Stomach (tissue), 9 donors: ENCODE data around the gene CDKN1A. TPM values are rescaled to one million over a fixed set of nuclear protein-coding genes. Genes with fewer than 3 reads are reported as not detected.

Experiments
- DNase-seq, 2 donors: peaks; one replicate each; pipeline versions ENCODE4 v3.0.0 to v3.0.0-alpha.2; 2013 to 2019
- H3K27ac ChIP-seq, 5 donors: fragments of 200-600 bp in 4 of 5; sonication (generic) in 4 of 5; one replicate each; pipeline ENCODE4 v1.5.1; 2013 to 2019; ENCODE audit warnings: mild to moderate bottlenecking in 1 of 5, moderate library complexity in 1 of 5
- H3K27me3 ChIP-seq, 3 donors: fragments of 200-600 bp; sonication (generic); one replicate each; pipeline ENCODE4 v1.5.1; 2017 to 2019; ENCODE audit warnings: mixed run types in 1 of 3
- H3K36me3 ChIP-seq, 4 donors: fragments of 200-600 bp; sonication (generic); 1 replicate in 3 of 4; 2 replicates in 1 of 4; pipeline ENCODE4 v1.5.1; 2016 to 2019
- H3K4me1 ChIP-seq, 4 donors: fragments of 200-600 bp; sonication (generic); one replicate each; pipeline ENCODE4 v1.5.1; 2016 to 2019
- H3K4me3 ChIP-seq, 4 donors: fragments of 200-600 bp; sonication (generic) in 3 of 4; one replicate each; pipeline ENCODE4 v1.5.1; 2016 to 2019; ENCODE audit warnings: mild to moderate bottlenecking in 1 of 4
- H3K9me3 ChIP-seq, 4 donors: fragments of 200-600 bp; sonication (generic); one replicate each; pipeline ENCODE4 v1.5.1; 2016 to 2019
- CTCF ChIP-seq, 7 experiments: fragments of 450-650 bp in 4 of 7; fragments of 200-600 bp in 3 of 7; sonication (generic) in 3 of 7; IDR thresholded peaks; one replicate each; pipeline ENCODE4 v1.5.1; 2016 to 2019; ENCODE audit warnings: antibody characterized with exemption in 7 of 7, control low read depth in 2 of 7, mild to moderate bottlenecking in 1 of 7
- EP300 ChIP-seq: sonication (generic); formaldehyde crosslinking; IDR thresholded peaks from one replicate; pipeline ENCODE4 v1.6.1; 2017; ENCODE audit warnings: antibody characterized with exemption
- POLR2A ChIP-seq, 4 donors: fragments of 450-650 bp; IDR thresholded peaks; one replicate each; pipeline ENCODE4 v1.6.1; 2016; ENCODE audit warnings: antibody characterized with exemption in 4 of 4, control low read depth in 2 of 4, mild to moderate bottlenecking in 1 of 4, moderate library complexity in 1 of 4
- POLR2AphosphoS5 ChIP-seq, 3 donors: sonication (generic); formaldehyde crosslinking; IDR thresholded peaks; one replicate each; pipeline ENCODE4 v1.6.1; 2016; ENCODE audit warnings: antibody characterized with exemption in 3 of 3
- whole genome bisulfite sequencing, 5 donors: extraction: QIAGEN DNeasy Blood & Tissue Kit in 3 of 5; methylation state at CpG; one replicate each; pipeline versions ENCODE4 v1.1.5 to v1.1.7; 2013 to 2018; 5-methylcytosine and 5-hydroxymethylcytosine counted together
- intact Hi-C: fragments of 100-400 bp; cut with DNase I; formaldehyde crosslinking; loops from one replicate; pipeline ENCODE4 v1.15.1; 2023; ENCODE audit warnings: low total_unique reads
- polyA plus RNA-seq, 3 donors: library from polyadenylated mRNA; stranded (reverse); fragments of 200-250 nt; gene quantifications; one replicate each; pipeline ENCODE4 v1.2.3, GENCODE V29; 2013
- total RNA-seq, 5 donors: library from RNA; depleted of rRNA; stranded (reverse); fragments of >200 nt; gene quantifications; one replicate each; pipeline versions ENCODE4 v1.1.0 to v1.2.3, GENCODE V29; 2014 to 2016
- donor health status: healthy with polysubstance abuse.
- donor health status: Bipolar disorder and iron deficiency.
- donor health status: healthy.

Gene CDKN1A
- total and polyA plus RNA-seq, 8 donors = 36.5 to 118 (median 61.4) TPM

DNA sequence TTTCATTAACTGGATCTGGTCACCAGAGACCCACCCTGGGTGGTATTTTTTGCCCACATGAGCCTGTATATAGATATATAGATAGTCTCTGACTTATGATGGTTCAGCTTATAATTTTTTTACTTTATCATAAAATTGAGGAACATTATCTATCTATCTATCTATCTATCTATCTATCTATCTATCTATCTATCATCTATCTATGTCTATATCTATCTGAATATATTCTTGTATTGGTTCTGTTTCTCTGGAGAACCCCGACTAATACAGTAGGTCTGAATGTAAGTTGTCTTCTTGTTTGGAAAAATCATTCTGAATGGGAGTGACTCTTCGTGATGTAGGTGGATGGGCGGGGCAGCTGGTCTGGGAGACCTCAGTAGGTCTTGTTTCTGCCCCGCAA is 13.3 kb upstream of the CDKN1A start:
- no peak overlapping the region for H3K4me3 ChIP-seq
- peaks cover 9 to 39% (median 29%) of the 10 kb centered on the region in 4 donors for H3K4me1 ChIP-seq
- H3K9me3 ChIP-seq = no peaks in the 10 kb centered on the region
- 76 to 95% (median 89%) methylated on average over 4 of the region's 4 CpGs for WGBS, 5 donors
- intact Hi-C loops = no loop called here
- DNase-seq = no peak
- H3K27ac ChIP-seq = no peak overlapping the region
- H3K27me3 ChIP-seq = peaks cover 0 to 10% (median 0%) of the 10 kb centered on the region in 3 donors
- no peak for TF ChIP-seq POLR2AphosphoS5 (IDR thresholded peaks at IDR 0.05)
- no peak for TF ChIP-seq EP300
- no peak for TF ChIP-seq POLR2A (IDR thresholded peaks at IDR 0.05)
- no peak for TF ChIP-seq CTCF (IDR thresholded peaks at IDR 0.05)
- H3K36me3 ChIP-seq = no peaks in the 10 kb centered on the region

DNA sequence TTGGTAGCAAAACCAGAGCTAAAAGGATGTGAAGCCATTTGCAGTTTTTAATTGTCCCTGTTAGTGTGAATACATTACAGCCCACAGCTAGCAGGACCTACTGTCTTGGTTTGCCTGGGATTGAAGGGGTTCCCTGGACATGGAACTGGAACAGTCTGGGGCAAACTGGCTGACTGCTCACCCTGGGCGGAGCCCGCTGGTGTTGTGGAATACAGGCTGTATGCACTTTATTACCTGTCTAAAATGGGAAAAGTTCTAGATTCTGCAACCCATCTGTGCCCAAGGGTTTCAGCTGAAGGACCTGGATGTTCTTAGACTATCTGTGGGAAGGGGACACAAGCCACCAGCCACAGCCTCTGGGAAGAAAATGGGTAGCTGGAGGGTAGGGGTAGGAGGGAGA is 12.2 kb upstream of the CDKN1A start:
- DNase-seq = no peak
- Histone ChIP-seq H3K36me3 (no peaks in the 10 kb centered on the region), H3K27me3 (no peaks in the 10 kb centered on the region), H3K27ac (no peak overlapping the region), H3K9me3 (no peaks in the 10 kb centered on the region), H3K4me3 (no peak overlapping the region), H3K4me1 (peaks cover under 1 to 28% (median 18%) of the 10 kb centered on the region in 4 donors)
- 93 to 100% (median 98%) methylated on average over 2 of the region's 2 CpGs for WGBS, 5 donors
- intact Hi-C loops = no loop called here
- TF ChIP-seq CTCF (IDR thresholded peaks at IDR 0.05) (no peak), POLR2AphosphoS5 (IDR thresholded peaks at IDR 0.05) (no peak), EP300 (no peak), POLR2A (IDR thresholded peaks at IDR 0.05) (no peak)

DNA sequence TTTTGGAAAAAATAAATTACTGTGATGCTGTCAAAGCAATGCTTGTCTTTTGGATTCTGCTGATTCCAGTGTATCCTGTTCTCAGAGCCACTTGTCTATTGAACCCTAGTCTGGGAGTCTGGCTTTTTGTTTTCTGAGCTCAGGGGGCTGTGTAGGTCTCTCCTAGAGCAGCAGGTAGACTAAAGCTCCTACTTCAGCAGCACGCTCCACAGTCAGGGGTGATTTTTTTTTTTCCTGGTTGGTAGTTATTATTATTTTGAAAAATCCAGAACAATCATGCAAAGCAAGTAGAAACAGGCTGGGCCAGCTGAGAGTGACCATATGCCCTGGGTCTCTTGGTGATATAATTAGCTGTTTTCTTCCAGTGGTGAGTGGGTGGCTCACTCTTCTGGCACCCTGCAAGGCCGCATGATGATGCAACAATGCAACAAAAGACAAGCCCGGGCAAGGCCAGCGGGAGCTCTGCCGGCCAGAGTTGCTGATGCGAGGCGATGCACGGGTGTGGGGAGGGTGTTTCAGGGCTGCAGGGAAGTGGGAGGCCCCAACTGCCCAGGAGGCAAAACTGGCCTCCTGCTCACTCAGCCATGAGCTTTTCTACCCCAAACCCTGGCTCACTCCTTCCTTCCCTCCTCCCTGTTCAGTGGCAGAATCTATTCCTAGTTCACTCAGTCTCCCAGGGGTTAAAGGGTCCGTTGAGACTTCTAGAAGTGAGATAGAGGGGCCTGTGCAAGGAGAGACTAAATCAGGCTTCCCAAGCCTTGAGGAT is 11.5 kb upstream of the CDKN1A start:
- Histone ChIP-seq H3K9me3 (no peaks in the 10 kb centered on the region), H3K4me3 (no peak overlapping the region), H3K4me1 (peaks cover 0 to 25% (median 16%) of the 10 kb centered on the region in 4 donors), H3K36me3 (no peaks in the 10 kb centered on the region), H3K27ac (peak overlapping the region in 1 of 5 donors; percentile 23), H3K27me3 (no peaks in the 10 kb centered on the region)
- intact Hi-C loops = no loop called here
- 46 to 76% (median 61%) methylated on average over 9 of the region's 9 CpGs for WGBS, 5 donors
- TF ChIP-seq EP300 (no peak), CTCF (IDR thresholded peaks at IDR 0.05) (no peak), POLR2AphosphoS5 (IDR thresholded peaks at IDR 0.05) (peak in 1 of 3 donors; percentile 31), POLR2A (IDR thresholded peaks at IDR 0.05) (no peak)
- peak; percentile 47 to 63 for DNase-seq

DNA sequence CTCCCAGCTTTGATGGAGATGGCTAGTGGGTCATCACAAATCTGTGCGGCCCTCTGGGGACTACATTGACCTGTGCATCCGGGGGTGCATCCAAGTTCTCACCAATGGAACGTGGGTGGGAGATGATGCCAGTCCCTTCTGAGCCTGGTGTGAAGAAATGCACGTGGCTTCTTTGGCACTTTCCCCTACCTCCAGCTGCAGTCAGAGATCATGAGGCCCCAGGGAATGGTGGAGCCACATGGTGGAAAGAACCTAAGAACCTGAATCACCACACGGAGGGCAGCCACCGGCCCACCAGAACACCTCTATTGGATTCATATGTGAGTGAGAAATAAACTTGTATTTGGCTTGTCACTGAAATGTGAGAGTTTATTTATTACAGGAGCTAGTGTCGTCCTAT is 9.9 kb upstream of the CDKN1A start:
- peaks cover 0 to 15% (median 7%) of the 10 kb centered on the region in 4 donors for H3K4me1 ChIP-seq
- H3K4me3 ChIP-seq = no peak overlapping the region
- TF ChIP-seq EP300 = no peak
- TF ChIP-seq POLR2AphosphoS5 (IDR thresholded peaks at IDR 0.05) = no peak
- no peak for TF ChIP-seq CTCF (IDR thresholded peaks at IDR 0.05)
- TF ChIP-seq POLR2A (IDR thresholded peaks at IDR 0.05) = no peak
- no peaks in the 10 kb centered on the region for H3K27me3 ChIP-seq
- no peak overlapping the region for H3K27ac ChIP-seq
- intact Hi-C loops = no loop called here
- H3K9me3 ChIP-seq = no peaks in the 10 kb centered on the region
- DNase-seq = no peak
- WGBS, 5 donors = 79 to 92% (median 90%) methylated on average over 7 of the region's 7 CpGs
- H3K36me3 ChIP-seq = no peaks in the 10 kb centered on the region
